GM18909 (cell line): ENCODE results near the gene ANK3.
A peak's percentile ranks its signal among the peaks of the same experiment; 100 is the strongest.

ENCODE experiments used
- ATAC-seq: cut with Tn5 transposase; IDR thresholded peaks from one replicate; pipeline ENCODE4 v1.9.1; 2021; ENCODE audit warnings: mild to moderate bottlenecking; ENCODE audit not compliant: unreplicated experiment, poor library complexity

The ANK3 gene

DNA sequence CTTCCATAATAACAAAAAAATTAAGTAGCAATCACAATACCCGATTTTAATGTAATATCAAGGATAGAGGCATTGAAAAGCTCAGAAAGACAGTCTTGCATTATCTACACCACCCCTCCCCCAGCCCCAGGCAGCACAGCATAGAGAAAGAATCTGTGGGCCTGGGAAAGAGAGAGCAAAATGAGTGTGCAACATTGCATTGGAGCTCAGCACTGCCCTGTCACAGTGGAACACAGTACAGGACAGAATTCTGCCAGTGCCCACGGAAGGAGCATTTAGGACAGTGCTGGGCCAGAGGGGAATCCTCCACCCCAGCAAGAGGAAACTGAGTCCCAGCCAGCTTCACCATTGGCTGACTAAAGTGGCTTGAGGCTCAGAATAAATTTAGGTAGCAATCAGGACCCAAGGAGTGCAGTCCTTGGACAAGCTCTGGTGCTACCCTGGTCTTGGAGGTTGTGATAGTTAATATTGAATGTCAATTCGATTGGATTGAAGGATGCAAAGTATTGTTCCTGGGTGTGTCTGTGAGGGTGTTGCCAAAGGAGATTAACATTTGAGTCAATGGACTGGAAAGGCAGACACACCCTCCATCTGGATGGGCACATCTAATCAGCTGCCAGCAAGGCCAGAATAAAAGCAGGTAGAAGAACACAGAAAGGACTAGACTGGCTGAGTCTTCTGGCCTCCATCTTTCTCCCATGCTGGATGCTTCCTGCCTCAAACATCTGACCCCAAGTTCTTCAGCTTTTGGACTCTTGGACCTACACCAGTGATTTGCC is 234.4 kb downstream of the ANK3 start:
- no peak for ATAC-seq

- ATAC-seq: no peak
Measured at GRCh38 chr10:60149003-60149402, 240.7 kb downstream of the ANK3 start.

- ATAC-seq: no peak
Measured at GRCh38 chr10:60148266-60148840, 241.3 kb downstream of the ANK3 start.

DNA sequence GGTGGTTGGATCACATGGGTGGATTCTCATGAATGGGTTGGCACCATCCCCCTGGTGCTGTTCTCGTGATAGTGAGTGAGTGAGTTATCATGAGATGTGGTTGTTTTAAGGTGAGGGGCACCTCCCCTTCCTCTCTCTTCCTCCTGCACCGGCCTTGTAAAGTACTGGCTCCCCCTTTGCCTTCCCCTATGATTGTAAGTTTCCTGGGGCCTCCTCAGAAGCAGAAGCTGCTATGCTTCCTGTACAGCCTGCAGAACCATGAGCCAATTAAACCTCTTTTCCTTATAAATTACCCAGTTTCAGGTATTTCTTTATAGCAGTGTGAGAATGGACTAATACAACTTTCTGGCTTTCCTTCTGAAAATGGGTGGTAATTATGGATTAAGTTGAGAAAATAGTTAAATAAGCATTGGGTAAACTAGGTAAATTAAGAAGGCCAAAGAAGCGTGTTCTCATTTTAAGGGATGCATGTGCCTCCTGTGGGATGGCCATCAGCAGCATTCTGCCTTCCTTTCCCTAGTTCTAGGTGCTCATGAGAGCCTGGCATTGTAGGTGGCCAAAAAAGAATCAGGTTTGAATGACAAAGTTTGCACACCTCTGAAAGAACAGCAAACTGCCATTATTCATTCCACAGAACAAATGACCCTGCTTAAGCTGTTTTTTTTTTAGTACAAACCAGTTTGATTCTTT is 242.0 kb downstream of the ANK3 start:
- ATAC-seq: no peak

- ATAC-seq: no peak
Measured at GRCh38 chr10:60147025-60147424, 242.7 kb downstream of the ANK3 start.

GRCh38 chr10:60144099-60144498 is 245.6 kb downstream of the ANK3 start:
- ATAC-seq: no peak

GRCh38 chr10:60142736-60143135 is 246.9 kb downstream of the ANK3 start:
- ATAC-seq: no peak

GRCh38 chr10:60141896-60142559 is 247.6 kb downstream of the ANK3 start:
- no peak for ATAC-seq

GRCh38 chr10:60140651-60141632 is 248.7 kb downstream of the ANK3 start:
- ATAC-seq: no peak

DNA sequence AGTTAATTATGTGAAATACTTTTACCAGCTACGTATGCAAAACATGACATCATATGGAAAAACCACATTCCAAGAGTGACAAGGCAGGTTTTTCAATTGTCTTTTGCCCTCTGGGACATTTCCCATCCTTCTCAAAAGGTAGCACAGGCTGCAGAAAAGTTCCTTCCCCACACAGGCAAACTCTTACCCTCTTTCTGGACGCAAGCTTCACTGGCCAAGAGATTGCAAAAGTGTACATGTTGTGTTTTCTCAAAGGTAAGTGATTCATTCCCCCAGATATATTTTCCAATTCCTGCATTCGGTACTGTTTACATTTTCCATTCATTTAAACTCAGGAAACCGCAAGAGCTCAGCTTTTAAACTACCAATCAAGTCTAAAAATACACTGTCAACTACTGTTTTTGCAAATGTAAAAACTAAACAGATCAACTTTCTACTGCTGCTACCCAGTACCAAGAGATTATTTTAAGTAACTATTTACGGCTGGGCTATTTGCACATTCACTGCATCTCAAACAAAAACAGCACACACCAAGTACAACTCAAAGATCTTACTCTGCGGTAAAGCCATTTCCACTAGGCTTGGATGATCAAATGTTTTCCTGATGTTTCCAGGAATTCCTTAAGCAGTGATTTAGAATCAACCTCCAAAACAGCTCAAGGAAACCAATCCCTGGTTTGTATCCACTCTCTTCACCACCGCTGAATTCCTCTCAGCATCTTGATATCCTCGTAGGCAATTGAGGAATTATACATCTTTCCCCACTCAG is 249.7 kb downstream of the ANK3 start:
- ATAC-seq: no peak

DNA sequence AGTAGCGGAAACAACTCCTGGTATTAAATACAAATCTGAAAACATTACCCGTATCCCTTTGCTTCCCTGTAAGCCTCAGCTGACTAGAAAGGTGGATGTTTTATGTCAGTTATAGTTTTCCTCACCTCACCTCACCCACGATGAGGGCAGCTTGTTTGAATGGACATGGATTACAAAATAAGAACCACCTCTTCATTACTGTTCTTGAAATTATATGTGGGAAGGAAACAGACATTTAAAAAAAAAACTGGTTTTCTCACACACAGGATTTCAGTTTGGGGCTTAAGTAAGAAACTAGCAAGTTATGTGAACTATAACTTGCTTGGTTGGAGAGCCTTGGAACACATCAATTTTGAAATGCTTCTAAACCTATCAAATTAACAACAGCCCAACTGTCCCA is 250.4 kb downstream of the ANK3 start:
- no peak for ATAC-seq

- ATAC-seq: no peak
Measured at GRCh38 chr10:60138842-60139241, 250.8 kb downstream of the ANK3 start.

GRCh38 chr10:60138026-60138425 is 251.6 kb downstream of the ANK3 start:
- ATAC-seq: no peak

- no peak for ATAC-seq
Measured at GRCh38 chr10:60137292-60137992, 252.2 kb downstream of the ANK3 start.

GRCh38 chr10:60135020-60135419 is 254.7 kb downstream of the ANK3 start:
- ATAC-seq: peak; percentile 47

DNA sequence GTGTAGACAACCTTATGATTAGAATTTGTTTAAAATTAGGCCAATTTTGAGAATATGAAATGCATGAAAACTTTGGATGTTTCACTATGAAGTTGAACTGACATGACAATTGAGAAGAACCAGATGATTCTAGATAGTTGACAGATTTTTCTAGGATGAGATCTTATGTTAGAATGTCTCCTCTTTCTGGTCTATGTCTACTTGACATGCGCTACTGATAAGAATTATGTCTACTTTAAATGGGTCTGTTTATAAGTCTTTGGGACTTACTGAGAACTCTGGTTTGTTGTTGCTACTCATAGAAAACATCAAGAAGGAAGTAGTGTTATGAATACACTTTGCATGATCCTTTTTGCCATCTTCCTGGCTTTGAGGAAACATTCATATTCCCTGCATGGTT is 255.1 kb downstream of the ANK3 start:
- no peak for ATAC-seq

DNA sequence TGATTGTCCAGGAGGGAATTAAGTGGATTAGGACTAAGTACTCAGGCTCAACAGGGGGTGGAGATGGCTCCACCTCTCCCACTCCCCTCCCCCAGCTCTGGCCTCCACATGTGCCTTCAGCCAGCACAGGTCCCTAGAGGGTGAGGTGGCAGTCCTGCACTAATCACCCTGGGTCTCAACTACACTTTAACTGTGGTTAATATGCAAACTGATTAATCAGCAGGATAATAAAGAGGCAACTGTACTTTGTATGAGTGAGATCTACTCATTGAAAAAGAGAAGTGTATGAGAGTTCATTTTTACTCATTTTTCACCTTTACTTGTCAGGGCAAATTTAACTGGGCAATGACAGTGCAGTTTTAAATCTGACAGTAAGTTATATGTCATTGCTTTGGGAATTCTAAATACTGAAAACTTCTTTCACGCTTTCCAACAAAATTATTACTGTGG is 259.5 kb downstream of the ANK3 start:
- ATAC-seq: peak; percentile 81

DNA sequence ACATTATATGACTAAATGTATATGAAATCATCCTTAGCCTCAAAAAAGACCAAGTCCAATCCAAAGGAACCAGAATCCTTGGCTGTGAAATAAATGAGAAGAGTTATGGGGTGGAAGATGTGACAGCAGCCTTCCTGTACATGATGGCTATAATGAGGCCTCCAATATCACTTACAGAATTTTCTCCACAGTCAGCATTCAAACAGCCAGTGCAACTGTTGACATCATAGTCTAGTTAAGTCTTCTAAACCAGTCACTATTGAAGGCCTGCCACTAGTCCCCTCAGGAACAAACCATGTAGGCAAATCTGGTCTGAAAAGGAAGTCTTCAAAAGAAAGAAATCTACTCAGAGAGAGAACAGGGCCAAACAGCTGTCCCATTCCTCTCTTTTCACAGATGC is 263.8 kb downstream of the ANK3 start:
- no peak for ATAC-seq
